Gastroesophageal sphincter (tissue), 4 donors: ENCODE data around the gene FGGY. TPM values are rescaled to one million over a fixed set of nuclear protein-coding genes. Genes with fewer than 3 reads are reported as not detected.
"Not testable (repeated sequence)": the region's sequence is repeated elsewhere in the genome, so short reads cannot be mapped to it uniquely, and the experiment has no call there.

Experiments
- ATAC-seq: fragments of 150-250 bp; one replicate; pipeline ENCODE4 v1.9.1; 2016; ENCODE audit warnings: mild to moderate bottlenecking, moderate library complexity
- H3K27ac ChIP-seq, 4 donors: fragments of 200-600 bp; sonication (generic) in 3 of 4; 1 replicate in 3 of 4; 2 replicates in 1 of 4; pipeline ENCODE4 v1.5.1; 2016 to 2019
- H3K27me3 ChIP-seq: fragments of 200-600 bp; sonication (generic); one replicate; pipeline ENCODE4 v1.5.1; 2019
- H3K36me3 ChIP-seq, 2 donors: fragments of 200-600 bp; sonication (generic); one replicate each; pipeline ENCODE4 v1.5.1; 2019; ENCODE audit warnings: control low read depth in 1 of 2
- H3K4me1 ChIP-seq, 3 donors: fragments of 200-600 bp; sonication (generic); 1 replicate in 2 of 3; 2 replicates in 1 of 3; pipeline ENCODE4 v1.5.1; 2016 to 2019; ENCODE audit warnings: control low read depth in 2 of 3
- H3K4me3 ChIP-seq, 2 donors: fragments of 200-600 bp; sonication (generic); one replicate each; pipeline ENCODE4 v1.5.1; 2019; ENCODE audit warnings: mild to moderate bottlenecking in 1 of 2, moderate library complexity in 1 of 2
- H3K9me3 ChIP-seq, 3 donors: fragments of 200-600 bp; sonication (generic); one replicate each; pipeline ENCODE4 v1.5.1; 2017 to 2019; ENCODE audit warnings: control low read depth in 2 of 3
- EP300 ChIP-seq: sonication (generic); formaldehyde crosslinking; IDR thresholded peaks from one replicate; pipeline ENCODE4 v1.6.1; 2017; ENCODE audit warnings: antibody characterized with exemption, mild to moderate bottlenecking
- POLR2A ChIP-seq, 2 donors: fragments of 450-650 bp; IDR thresholded peaks; one replicate each; pipeline ENCODE4 v1.6.1; 2017; ENCODE audit warnings: antibody characterized with exemption in 2 of 2, mild to moderate bottlenecking in 2 of 2, moderate library complexity in 1 of 2
- POLR2AphosphoS5 ChIP-seq: sonication (generic); formaldehyde crosslinking; IDR thresholded peaks from one replicate; pipeline ENCODE4 v1.6.1; 2017; ENCODE audit warnings: antibody characterized with exemption
- WGBS, 2 donors: methylation state at CpG; one replicate each; pipeline ENCODE4 v1.1.5; 2018; ENCODE audit warnings: low coverage in 1 of 2; 5-methylcytosine and 5-hydroxymethylcytosine counted together
- total RNA-seq, 4 donors: library from RNA; depleted of rRNA; stranded (reverse); fragments of >200 nt; gene quantifications; one replicate each; pipeline ENCODE4 v1.1.0, GENCODE V29; 2016
- TF ChIP-seq, protein P1 (sequence below), 4 experiments: fragments of 200-600 bp in 2 of 4; fragments of 450-650 bp in 2 of 4; sonication (generic) in 1 of 4; IDR thresholded peaks; one replicate each; pipeline ENCODE4 v1.5.1; 2017 to 2019; ENCODE audit warnings: antibody characterized with exemption in 4 of 4, mild to moderate bottlenecking in 2 of 4, moderate library complexity in 2 of 4

FGGY gene
- total RNA-seq, 4 donors from 2014 or later: 19.0 to 29.6 (median 25.2) TPM

DNA sequence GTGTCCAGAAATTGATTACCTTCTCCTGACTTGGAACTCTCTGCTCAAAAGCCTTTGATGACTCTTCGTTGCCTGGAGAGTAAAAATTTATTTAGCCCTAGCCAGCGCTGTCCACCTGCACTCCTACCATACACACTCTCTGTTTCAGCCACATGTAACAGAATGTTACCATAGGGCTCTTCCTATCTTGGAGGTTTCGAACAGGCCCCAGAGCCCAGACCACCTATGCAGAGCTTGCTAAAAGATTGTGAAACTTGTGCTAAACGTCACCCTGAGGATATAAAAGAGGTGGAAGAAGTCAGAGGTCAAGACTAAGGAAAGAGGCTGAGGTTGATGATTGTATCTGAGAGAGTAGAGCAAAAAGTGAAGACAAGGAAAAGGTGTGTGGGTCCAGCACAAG, 280.9 kb downstream of the FGGY start:
- TF ChIP-seq POLR2AphosphoS5 (no peak), EP300 (no peak), POLR2A (IDR thresholded peaks at IDR 0.05) (no peak)
- TF ChIP-seq, protein P1, sequence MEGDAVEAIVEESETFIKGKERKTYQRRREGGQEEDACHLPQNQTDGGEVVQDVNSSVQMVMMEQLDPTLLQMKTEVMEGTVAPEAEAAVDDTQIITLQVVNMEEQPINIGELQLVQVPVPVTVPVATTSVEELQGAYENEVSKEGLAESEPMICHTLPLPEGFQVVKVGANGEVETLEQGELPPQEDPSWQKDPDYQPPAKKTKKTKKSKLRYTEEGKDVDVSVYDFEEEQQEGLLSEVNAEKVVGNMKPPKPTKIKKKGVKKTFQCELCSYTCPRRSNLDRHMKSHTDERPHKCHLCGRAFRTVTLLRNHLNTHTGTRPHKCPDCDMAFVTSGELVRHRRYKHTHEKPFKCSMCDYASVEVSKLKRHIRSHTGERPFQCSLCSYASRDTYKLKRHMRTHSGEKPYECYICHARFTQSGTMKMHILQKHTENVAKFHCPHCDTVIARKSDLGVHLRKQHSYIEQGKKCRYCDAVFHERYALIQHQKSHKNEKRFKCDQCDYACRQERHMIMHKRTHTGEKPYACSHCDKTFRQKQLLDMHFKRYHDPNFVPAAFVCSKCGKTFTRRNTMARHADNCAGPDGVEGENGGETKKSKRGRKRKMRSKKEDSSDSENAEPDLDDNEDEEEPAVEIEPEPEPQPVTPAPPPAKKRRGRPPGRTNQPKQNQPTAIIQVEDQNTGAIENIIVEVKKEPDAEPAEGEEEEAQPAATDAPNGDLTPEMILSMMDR (IDR thresholded peaks at IDR 0.05): no peak
- Histone ChIP-seq H3K4me1 (no peaks in the 10 kb centered on the region), H3K27me3 (no peaks in the 10 kb centered on the region), H3K4me3 (no peak overlapping the region), H3K36me3 (no peaks in the 10 kb centered on the region), H3K9me3 (peaks cover 0 to 5% (median 0%) of the 10 kb centered on the region in 3 donors), H3K27ac (no peak overlapping the region)
- 84 to 97% methylated on average over 2 to 4 of the region's 4 CpGs for WGBS, 2 donors
- ATAC-seq: no peak

DNA sequence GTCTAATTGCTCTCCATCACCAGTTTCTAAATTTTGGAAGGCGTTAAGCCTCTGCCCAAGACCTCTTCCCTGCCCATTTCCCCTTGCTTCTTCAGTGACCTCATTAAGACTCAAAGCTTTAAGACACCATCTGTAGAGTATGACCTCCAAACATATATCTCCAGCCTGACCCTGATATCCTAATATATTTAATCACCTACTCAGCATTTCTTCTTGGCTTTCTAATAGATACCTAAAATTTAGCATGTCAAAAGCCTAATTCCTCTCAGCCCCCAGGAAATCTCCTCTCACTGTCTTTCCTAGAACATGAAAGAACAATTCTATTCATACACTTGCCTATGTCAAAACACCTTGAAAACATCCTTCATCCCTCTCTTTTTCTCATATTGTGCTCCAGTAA, 282.3 kb downstream of the FGGY start:
- peaks cover 0 to 1% (median 0%) of the 10 kb centered on the region in 3 donors for H3K9me3 ChIP-seq
- no peak overlapping the region for H3K4me3 ChIP-seq
- no peaks in the 10 kb centered on the region for H3K4me1 ChIP-seq
- H3K36me3 ChIP-seq: no peaks in the 10 kb centered on the region
- 100% methylated on average over 1 of the region's 1 CpG for WGBS, 2 donors
- no peak overlapping the region for H3K27ac ChIP-seq
- no peaks in the 10 kb centered on the region for H3K27me3 ChIP-seq
- ATAC-seq: no peak
- TF ChIP-seq EP300: no peak
- no peak for TF ChIP-seq POLR2AphosphoS5
- no peak for TF ChIP-seq POLR2A (IDR thresholded peaks at IDR 0.05)
- TF ChIP-seq, protein P1 (IDR thresholded peaks at IDR 0.05): no peak

DNA sequence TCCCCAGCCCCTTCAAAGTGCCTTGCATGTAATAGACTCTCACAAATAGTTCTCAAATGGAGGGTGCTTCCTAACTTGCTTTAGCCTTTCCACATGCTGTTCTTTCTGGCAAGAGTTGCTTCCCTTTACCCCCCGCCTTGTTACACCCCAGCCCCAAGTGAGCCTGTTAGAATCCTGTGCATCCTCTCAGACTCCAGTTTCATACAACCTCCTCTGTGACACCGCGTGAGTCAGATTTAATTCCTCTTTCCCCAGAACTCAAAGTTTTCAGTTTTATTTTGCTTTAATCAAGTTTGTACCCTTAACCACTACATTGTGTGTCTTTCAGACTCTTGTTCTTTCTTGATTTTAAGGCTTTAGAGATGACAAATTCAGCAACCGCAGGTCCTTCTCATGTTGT, 283.4 kb downstream of the FGGY start:
- WGBS, 2 donors: 66 to 77% methylated on average over 4 of the region's 4 CpGs
- TF ChIP-seq, protein P1 (IDR thresholded peaks at IDR 0.05): no peak
- TF ChIP-seq POLR2AphosphoS5 (no peak), POLR2A (IDR thresholded peaks at IDR 0.05) (no peak), EP300 (no peak)
- Histone ChIP-seq H3K36me3 (no peaks in the 10 kb centered on the region), H3K27me3 (no peaks in the 10 kb centered on the region), H3K27ac (no peak overlapping the region), H3K9me3 (no peaks in the 10 kb centered on the region), H3K4me3 (no peak overlapping the region), H3K4me1 (no peaks in the 10 kb centered on the region)
- ATAC-seq: no peak

DNA sequence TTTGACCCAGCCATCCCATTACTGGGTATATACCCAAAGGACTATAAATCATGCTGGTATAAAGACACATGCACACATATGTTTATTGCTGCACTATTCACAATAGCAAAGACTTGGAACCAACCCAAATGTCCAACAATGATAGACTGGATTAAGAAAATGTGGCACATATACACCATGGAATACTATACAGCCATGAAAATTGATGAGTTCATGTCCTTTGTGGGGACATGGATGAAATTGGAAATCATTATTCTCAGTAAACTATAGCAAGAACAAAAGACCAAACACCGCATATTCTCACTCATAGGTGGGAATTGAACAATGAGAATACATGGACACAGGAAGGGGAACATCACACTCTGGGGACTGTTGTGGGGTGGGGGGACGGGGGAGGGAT, 295.5 kb downstream of the FGGY start:
- not testable (repeated sequence) for H3K4me3 ChIP-seq, H3K27me3 ChIP-seq, ATAC-seq, H3K9me3 ChIP-seq, H3K36me3 ChIP-seq, H3K27ac ChIP-seq
- H3K4me1 ChIP-seq: peaks cover 21 to 38% (median 21%) of the 10 kb centered on the region in 3 donors
- 100% methylated on average over 1 of the region's 2 CpGs; no CpG with 5 or more reads in 1 of the 2 donors for WGBS, 2 donors

DNA sequence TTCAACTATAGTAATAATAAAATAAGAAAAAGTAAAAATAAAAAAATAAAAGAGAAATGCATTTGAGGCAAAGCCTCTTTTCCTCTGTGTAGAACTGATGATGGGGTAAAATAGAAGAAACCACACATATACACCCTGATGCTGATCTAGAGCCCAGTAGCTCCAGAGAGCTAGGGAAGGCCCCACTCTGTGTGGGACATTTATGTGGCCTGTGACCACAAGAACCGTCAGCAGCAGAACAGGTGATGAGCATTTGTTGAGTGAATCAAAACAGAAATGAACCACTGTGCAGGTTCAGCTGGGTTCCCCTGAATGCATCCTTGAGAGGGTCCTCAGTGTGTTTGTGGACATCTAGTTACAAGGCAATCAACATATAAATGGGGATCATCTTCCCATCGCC, 296.0 kb downstream of the FGGY start:
- ATAC-seq: no peak
- TF ChIP-seq POLR2A (IDR thresholded peaks at IDR 0.05) (no peak), POLR2AphosphoS5 (no peak), EP300 (no peak)
- TF ChIP-seq, protein P1 (IDR thresholded peaks at IDR 0.05): no peak
- Histone ChIP-seq H3K4me3 (no peak overlapping the region), H3K36me3 (no peaks in the 10 kb centered on the region), H3K4me1 (peaks cover 21 to 43% (median 21%) of the 10 kb centered on the region in 3 donors), H3K9me3 (no peaks in the 10 kb centered on the region), H3K27me3 (no peaks in the 10 kb centered on the region), H3K27ac (no peak overlapping the region)
- 92 to 100% methylated on average over 1 to 2 of the region's 2 CpGs for WGBS, 2 donors
